Measurements from ENCODE around the gene OR13C2. TPM values are rescaled to one million over a fixed set of nuclear protein-coding genes. Genes with fewer than 3 reads are reported as not detected.

The OR13C2 gene
- total RNA-seq, 2 experiments from 2014 or later, result not detected

GRCh38 chr9:104580562-104580961 is 24.9 kb downstream of the OR13C2 start:
- Mint-ChIP-seq H3K4me3 (no peak overlapping the region), H3K4me1 (no peaks in the 10 kb centered on the region), H3K36me3 (no peaks in the 10 kb centered on the region), H3K9me3 (ENCODE audit: low read depth) (no peaks in the 10 kb centered on the region), H3K27me3 (no peaks in the 10 kb centered on the region), H3K27ac (no peak overlapping the region)
- DNase-seq (no peak), ATAC-seq (no peak)
- CTCF ChIA-PET, result no interaction called here

GRCh38 chr9:104577263-104577662 is 28.2 kb downstream of the OR13C2 start:
- no peak overlapping the region for H3K27ac Mint-ChIP-seq
- no peaks in the 10 kb centered on the region for H3K36me3 Mint-ChIP-seq
- ATAC-seq, result no peak
- no peaks in the 10 kb centered on the region for H3K27me3 Mint-ChIP-seq
- no peak overlapping the region for H3K4me3 Mint-ChIP-seq
- H3K9me3 Mint-ChIP-seq (ENCODE audit: low read depth), result no peaks in the 10 kb centered on the region
- H3K4me1 Mint-ChIP-seq, result no peaks in the 10 kb centered on the region
- no peak for DNase-seq
- CTCF ChIA-PET, result no interaction called here

GRCh38 chr9:104575456-104575855 is 30.0 kb downstream of the OR13C2 start:
- CTCF ChIA-PET, result no interaction called here
- Mint-ChIP-seq H3K36me3 (no peaks in the 10 kb centered on the region), H3K4me3 (no peak overlapping the region), H3K27ac (no peak overlapping the region), H3K27me3 (no peaks in the 10 kb centered on the region), H3K9me3 (ENCODE audit: low read depth) (no peaks in the 10 kb centered on the region), H3K4me1 (no peaks in the 10 kb centered on the region)
- ATAC-seq, result no peak
- DNase-seq, result no peak

GRCh38 chr9:104572612-104573011 is 32.8 kb downstream of the OR13C2 start:
- H3K9me3 Mint-ChIP-seq (ENCODE audit: low read depth), result peaks cover 4% of the 10 kb centered on the region
- CTCF ChIA-PET, result no interaction called here
- no peaks in the 10 kb centered on the region for H3K36me3 Mint-ChIP-seq
- H3K4me1 Mint-ChIP-seq, result no peaks in the 10 kb centered on the region
- H3K27me3 Mint-ChIP-seq, result no peaks in the 10 kb centered on the region
- no peak overlapping the region for H3K27ac Mint-ChIP-seq
- no peak for DNase-seq
- no peak for ATAC-seq
- H3K4me3 Mint-ChIP-seq, result no peak overlapping the region

GRCh38 chr9:104568868-104569267 is 36.6 kb downstream of the OR13C2 start, which contains the start of gene OR13C8:
OR13C8 (plus strand) TSS chr9:104569168; CDS start chr9:104569168, 0 bp downstream.
- ATAC-seq, result no peak
- no peak within 1 kb of the TSS for H3K27ac Mint-ChIP-seq

GRCh38 chr9:104564358-104564757 is 41.1 kb downstream of the OR13C2 start:
- ATAC-seq (no peak), DNase-seq (no peak)
- Mint-ChIP-seq H3K36me3 (no peaks in the 10 kb centered on the region), H3K27ac (no peak overlapping the region), H3K4me3 (no peak overlapping the region), H3K9me3 (ENCODE audit: low read depth) (peaks cover 4% of the 10 kb centered on the region), H3K27me3 (no peaks in the 10 kb centered on the region), H3K4me1 (no peaks in the 10 kb centered on the region)
- CTCF ChIA-PET, result no interaction called here

More at GRCh38 chr9:104568868-104569267, 36.6 kb downstream of the OR13C2 start, which contains the start of gene OR13C8:
- Mint-ChIP-seq H3K4me3 (no peak within 1 kb of the TSS), H3K4me1 (no peaks in the 10 kb centered on the region), H3K36me3 (no peaks in the 10 kb centered on the region), H3K9me3 (ENCODE audit: low read depth) (peaks cover 4% of the 10 kb centered on the region), H3K27me3 (no peaks in the 10 kb centered on the region)
- CTCF ChIA-PET, result no interaction called here
- DNase-seq, result no peak

GRCh38 chr9:104556830-104557634 is 48.4 kb downstream of the OR13C2 start:
- ATAC-seq (no peak), DNase-seq (no peak)
- H3K9me3 Mint-ChIP-seq (ENCODE audit: low read depth), result peaks cover 9% of the 10 kb centered on the region
- no peaks in the 10 kb centered on the region for H3K36me3 Mint-ChIP-seq
- H3K4me1 Mint-ChIP-seq, result no peaks in the 10 kb centered on the region
- CTCF ChIA-PET, result no interaction called here
- H3K27me3 Mint-ChIP-seq, result no peaks in the 10 kb centered on the region
- no peak overlapping the region for H3K27ac Mint-ChIP-seq
- no peak overlapping the region for H3K4me3 Mint-ChIP-seq

GRCh38 chr9:104555521-104555920 is 49.9 kb downstream of the OR13C2 start:
- CTCF ChIA-PET, result no interaction called here
- Mint-ChIP-seq H3K27ac (no peak overlapping the region), H3K36me3 (no peaks in the 10 kb centered on the region), H3K4me1 (no peaks in the 10 kb centered on the region), H3K27me3 (no peaks in the 10 kb centered on the region), H3K9me3 (ENCODE audit: low read depth) (peaks cover 9% of the 10 kb centered on the region), H3K4me3 (no peak overlapping the region)
- ATAC-seq (no peak), DNase-seq (no peak)

Other genes with a start within 250 kb of the OR13C2 start
- gene OR13F1, start 101.4 kb downstream of the OR13C2 start, total RNA-seq, result not detected
- not detected for gene OR13C4, start 78.4 kb downstream of the OR13C2 start, total RNA-seq
- gene OR13C3, start 68.8 kb downstream of the OR13C2 start, total RNA-seq, result not detected
- gene OR13C8, start 36.5 kb downstream of the OR13C2 start, total RNA-seq, result not detected
- gene OR13C5, start 6.2 kb downstream of the OR13C2 start, total RNA-seq, result not detected
- gene OR13C9, start 12.6 kb upstream of the OR13C2 start, total RNA-seq, result not detected
- not detected for gene OR13D1, start 88.9 kb upstream of the OR13C2 start, total RNA-seq
- 10 to 100 TPM; 14.1 to 16.2 TPM for gene NIPSNAP3A, start 142.1 kb upstream of the OR13C2 start, total RNA-seq
- gene NIPSNAP3B, start 158.5 kb upstream of the OR13C2 start, total RNA-seq, result 1 to 10 TPM in 1 of 2 experiments, under 1 TPM in 1; 0.91 to 1.1 TPM